T-helper 9 cell (primary cell): ENCODE data around the gene SMAD1.
"Not testable (repeated sequence)": the region's sequence is repeated elsewhere in the genome, so short reads cannot be mapped to it uniquely, and the experiment has no call there.

Source experiments
- DNase-seq: peaks from one replicate; pipeline ENCODE4 v3.0.0-alpha.2; 2020

SMAD1 gene

DNA sequence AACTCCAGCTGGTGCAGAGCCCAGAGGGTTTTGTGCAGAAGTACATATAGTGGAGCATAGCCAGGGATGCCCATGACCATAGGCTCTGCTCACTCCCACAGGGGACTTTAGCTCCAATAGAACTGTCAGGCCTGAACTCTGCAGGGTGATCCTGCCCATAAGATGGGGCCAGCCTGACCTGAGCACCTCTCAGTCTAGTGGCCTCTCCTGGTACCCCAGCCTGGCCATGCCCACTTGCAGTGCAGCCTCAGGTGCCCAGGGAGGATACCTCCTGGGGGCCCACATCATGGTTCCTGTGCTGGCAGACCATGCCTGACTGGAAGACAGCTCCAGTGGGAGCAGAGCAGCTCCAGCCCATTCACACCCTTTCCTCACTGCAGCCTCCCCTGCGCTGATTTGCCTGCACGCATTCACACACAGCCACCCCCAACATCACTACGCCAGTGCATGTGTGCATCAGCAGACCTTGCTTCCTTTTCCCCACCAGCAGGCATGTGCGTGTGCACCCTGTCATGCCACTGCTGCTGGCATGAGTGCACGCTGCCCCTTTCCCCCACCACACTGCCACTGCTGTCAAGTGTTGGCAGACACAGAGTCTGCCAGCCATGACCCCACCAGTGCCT lies 84.5 kb downstream of the SMAD1 start:
- no peak for DNase-seq

DNA sequence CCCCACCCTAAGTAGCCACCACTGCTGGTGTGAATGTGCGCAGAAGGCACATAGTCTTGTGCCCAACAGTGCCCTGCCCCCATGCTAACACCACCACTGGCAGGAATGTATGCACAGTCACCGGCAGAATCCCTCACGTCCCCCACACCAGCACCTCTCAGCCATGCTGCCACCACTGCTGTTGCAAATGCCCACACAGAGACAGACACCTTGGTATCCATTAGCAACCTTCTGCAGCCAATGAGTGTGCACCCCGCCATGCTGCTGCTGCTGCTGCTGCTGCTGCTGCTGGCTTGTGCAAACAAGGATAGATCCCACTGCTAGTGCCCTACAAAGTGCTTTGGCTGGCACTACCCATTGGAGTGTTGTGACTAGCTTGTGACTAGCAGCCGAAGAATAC lies 85.1 kb downstream of the SMAD1 start:
- DNase-seq: no peak

DNA sequence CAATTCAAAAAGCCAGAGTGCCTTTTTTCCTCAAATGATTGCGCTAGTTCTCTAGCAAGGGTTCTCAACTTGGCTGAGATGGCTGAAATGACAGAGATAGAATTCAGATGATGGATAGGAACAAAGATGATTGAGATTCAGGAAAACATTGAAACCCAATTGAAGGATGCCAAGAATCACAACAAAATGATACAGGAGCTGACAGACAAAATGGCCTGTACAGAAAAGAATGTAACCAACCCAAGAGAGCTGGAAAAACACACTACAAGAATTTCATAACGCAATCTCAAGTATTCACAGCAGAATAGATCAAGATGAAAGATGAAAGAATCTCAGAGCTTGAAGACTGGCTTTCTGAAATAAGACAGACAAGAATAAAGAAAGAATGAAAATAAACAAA lies 85.9 kb downstream of the SMAD1 start:
- DNase-seq: no peak

DNA sequence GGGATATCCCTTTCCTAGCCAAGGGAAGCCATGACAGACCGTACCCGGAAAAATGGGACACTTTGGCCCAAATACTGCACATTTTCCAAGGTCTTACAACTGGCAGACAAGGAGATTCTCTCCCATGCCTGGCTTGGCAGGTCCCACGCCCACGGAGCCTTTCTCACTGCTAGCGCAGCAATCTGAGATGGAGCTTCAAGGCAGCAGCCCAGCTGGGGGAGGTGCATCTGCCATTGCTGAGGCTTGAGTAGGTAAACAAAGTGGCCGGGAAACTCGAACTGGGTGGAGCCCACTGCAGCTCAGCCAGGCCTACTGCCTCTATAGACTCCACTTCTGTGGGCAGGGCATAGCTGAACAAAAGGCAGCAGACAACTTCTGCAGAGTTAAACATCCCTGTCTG lies 92.9 kb downstream of the SMAD1 start:
- DNase-seq: not testable (repeated sequence)

DNA sequence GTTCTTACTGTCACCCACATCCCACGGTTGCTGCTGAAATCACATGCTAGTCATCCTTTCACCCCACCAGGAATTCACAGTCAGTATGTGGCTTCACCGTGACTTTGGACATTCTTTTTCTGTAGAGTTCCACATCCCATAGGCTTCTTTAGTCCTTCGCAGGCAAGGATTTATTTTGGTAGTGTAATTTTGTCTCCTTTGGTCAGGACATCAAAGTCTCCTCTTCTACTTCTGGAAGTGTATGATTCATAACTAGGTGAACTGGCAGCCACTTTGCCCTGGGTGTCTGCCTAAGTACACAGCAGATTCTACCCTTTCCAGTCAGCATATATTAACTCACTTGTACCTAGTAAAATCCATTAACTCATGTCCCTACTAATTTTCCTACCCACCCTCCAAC lies 99.3 kb downstream of the SMAD1 start:
- no peak for DNase-seq

DNA sequence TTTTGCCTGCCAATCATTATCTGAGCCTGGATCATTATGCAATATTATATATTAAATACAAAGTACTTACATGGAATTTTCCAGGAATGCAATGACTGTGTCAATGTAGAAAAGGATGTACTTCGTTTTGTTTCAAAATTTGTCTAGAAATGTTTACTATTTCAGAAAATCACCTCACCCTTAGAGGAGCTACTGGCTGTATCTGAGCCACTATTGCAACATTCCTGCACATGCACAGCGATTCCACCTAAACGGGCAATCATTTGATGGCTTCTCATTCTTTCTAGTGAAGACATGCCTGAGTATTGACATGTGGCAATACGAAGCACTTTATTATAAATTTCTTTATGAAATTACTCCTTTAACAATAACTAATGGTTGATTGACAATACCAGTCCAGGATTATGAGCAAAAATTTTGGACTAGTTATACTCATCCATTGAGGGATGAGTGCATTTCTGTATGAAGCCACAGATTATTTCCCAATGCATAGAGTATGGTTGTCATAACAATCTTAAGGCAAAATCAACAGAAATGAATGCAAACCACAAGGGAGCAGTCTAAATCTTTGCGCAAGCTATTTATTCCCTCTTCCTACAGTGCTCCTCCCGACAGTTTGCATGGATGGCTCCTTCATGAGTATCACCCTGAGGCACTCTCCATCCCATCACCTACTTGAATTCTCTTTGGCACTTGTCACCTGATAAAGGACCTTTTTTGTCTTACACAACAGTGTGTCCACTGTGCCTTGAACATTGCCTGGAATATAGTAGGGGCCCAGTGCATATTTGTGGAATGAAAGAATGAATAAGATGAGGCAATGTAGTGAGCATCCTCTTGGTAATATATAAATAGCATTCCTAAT lies 101.8 kb downstream of the SMAD1 start:
- DNase-seq: no peak

DNA sequence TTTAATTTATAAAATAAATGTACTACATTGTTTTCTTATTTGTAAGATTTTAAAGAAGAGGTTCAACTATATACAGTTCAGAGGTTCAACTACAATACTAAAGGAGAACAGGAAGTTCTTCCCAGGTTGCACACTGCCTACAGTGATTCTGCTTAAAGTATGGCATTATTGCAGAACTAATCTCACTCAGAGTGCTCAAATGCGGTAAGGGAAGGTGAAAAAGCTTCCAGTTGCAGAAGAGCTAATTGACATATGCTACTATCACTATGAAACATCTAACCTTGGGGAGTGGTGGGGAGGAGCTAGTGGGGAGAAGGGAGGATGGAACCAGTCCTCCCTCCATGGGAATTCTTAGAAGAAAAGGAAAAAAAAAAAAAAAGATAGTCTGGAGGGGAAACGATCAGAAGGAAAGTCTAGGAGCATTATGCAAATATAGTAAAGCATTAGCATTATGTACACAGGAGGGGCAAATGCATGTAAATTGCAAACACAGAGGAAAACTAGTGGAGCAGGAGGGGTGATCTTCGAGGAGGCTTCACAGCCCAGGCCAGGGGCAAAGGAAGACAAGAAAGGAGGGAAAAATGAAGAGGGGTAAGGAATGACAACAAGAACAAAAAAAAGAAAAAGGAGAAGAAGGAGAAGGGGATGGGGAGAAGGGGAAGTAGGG lies 105.6 kb downstream of the SMAD1 start:
- no peak for DNase-seq

DNA sequence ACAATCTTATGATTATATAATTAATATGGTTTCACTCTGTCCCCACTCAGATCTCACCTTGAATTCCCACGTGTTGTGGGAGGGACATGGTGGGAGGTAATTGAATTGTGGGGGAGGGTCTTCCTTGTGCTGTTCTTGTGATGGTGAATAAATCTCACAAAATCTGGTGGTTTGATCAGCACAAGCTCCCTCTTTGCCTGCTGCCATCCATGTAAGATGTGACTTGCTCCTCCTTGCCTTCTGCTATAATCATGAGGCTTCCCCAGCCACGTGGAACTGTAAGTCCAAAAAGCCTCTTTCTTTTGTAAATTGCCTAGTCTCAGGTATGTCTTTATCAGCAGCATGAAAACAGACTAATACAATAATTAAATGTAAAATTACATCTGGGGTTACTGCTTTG lies 107.7 kb downstream of the SMAD1 start:
- DNase-seq: not testable (repeated sequence)

DNA sequence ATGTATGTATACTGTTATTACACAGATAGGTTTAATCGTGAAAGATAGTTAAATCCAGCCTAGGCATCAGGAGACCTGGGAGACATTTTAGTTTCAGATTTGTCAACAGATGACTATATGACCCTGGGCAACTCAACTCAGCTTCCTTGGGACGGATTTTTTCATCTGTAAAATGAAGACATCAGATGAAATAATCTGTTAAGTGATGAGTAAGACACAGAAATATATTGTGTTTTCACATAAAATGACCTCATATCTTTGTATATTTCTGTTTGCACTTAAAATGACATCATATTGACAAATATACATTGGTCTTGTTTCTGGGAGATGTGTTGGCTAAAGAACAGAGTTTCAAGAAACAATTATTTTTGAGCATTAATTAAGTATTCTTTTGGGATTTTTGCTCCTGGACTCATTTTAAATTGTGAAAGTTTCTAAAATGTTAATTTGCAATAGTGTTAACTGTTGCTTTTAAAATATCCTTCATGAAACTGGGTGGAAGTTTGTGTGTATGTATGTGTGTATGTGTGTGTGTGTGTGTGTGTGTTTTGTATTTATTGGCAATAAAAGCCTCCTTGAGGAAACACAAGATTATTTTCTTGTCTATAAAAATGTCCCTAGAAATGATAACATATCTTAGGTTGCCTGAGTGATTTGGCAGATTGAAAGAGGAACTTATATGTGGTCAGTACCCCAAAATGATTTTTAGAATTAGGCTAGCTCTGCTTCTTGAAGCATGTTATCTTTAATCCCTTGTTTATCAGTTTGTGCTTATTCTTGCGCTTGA lies 108.5 kb downstream of the SMAD1 start:
- DNase-seq: no peak

DNA sequence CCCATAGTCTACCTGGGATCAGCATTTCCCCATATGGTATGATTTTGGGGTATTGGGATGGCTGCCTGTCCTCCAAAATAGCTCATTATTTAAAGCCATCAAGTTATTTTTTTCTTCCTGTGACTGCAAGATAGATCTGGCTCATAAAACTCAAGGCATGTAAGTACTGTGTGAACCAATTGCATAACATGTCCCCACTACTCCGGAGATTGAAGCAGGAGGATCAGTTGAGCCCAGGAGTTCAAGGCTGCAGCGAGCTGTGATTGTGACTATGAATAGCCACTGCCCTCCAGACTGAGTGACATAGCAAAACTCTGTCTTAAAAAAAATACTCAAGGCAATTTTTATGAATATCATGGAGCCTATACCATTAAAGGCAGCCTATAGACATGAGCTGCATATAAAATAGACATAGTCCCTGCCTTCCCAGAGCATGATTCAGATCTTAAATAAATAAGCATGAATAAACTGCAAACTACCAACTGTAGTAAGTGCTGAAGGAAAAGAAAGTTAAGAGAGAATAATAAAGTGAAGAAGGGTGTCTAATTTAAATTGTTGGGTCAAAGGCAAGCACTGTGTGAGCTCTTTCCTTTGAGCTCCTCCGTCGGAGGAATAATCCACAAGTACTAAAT lies 120.6 kb downstream of the SMAD1 start:
- no peak for DNase-seq

DNA sequence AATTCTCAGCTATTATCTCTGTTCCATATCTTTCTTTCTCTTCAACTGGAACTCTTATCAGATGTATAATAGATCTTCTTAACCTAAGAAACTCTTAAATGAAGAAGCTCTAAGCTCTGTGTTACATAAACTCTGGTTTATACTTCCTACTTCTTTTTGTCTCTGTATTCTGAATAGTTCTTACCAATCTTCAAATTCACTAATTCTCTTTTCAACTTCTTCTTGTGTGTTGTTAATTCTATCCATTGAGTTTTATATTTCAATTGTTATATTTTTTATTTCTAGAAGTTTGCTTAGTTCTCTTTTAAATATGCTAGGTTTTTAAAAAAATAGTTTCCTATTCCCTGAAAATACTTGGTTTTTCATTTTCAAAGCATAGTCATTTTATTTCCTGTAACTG lies 124.3 kb downstream of the SMAD1 start:
- no peak for DNase-seq
